AG04449 (cell line): ENCODE data around the gene CHCHD6.

Experiments used
- CTCF ChIA-PET: fragments of 350-600 bp; formaldehyde crosslinking; extraction: SDS; loops from one replicate; lab custom pipeline; 2021; ENCODE audit warnings: antibody characterized with exemption; lab: Yijun Ruan, JAX
- POLR2A ChIA-PET: fragments of 400-600, 350-600 bp; formaldehyde crosslinking; extraction: SDS; loops from one replicate; lab custom pipeline; 2020; ENCODE audit warnings: antibody characterized with exemption, inconsistent platforms; lab: Yijun Ruan, JAX
- DNase-seq: peaks from one replicate; pipeline ENCODE4 v3.0.0-alpha.2; 2010; ENCODE audit warnings: low read depth, low spot score
- H3K4me3 ChIP-seq: 2 replicates; pipeline ENCODE4 v1.5.1; 2011; ENCODE audit warnings: low read depth, mild to moderate bottlenecking, control low read depth, low read length
- TF ChIP-seq, protein P1 (sequence below): IDR thresholded peaks from one replicate; pipeline ENCODE4 v1.5.1; 2011; ENCODE audit warnings: mild to moderate bottlenecking, moderate library complexity, low read length, control low read depth, inconsistent platforms; ENCODE audit not compliant: insufficient read depth; ENCODE audit errors: missing control alignments

The CHCHD6 gene

GRCh38 chr3:126912027-126912422 is 208.0 kb downstream of the CHCHD6 start:
- no peak for DNase-seq
- ChIA-PET CTCF (interaction anchor here (1.1 to 1.5 kb wide), 3 partner anchors 13 to 71 kb away, joined by 3 to 5 read pairs (median 3); partner anchors contain the start of gene PLXNA1), POLR2A (no interaction called here)
- TF ChIP-seq, protein P1, sequence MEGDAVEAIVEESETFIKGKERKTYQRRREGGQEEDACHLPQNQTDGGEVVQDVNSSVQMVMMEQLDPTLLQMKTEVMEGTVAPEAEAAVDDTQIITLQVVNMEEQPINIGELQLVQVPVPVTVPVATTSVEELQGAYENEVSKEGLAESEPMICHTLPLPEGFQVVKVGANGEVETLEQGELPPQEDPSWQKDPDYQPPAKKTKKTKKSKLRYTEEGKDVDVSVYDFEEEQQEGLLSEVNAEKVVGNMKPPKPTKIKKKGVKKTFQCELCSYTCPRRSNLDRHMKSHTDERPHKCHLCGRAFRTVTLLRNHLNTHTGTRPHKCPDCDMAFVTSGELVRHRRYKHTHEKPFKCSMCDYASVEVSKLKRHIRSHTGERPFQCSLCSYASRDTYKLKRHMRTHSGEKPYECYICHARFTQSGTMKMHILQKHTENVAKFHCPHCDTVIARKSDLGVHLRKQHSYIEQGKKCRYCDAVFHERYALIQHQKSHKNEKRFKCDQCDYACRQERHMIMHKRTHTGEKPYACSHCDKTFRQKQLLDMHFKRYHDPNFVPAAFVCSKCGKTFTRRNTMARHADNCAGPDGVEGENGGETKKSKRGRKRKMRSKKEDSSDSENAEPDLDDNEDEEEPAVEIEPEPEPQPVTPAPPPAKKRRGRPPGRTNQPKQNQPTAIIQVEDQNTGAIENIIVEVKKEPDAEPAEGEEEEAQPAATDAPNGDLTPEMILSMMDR, result no peak
- no peak overlapping the region for H3K4me3 ChIP-seq

DNA sequence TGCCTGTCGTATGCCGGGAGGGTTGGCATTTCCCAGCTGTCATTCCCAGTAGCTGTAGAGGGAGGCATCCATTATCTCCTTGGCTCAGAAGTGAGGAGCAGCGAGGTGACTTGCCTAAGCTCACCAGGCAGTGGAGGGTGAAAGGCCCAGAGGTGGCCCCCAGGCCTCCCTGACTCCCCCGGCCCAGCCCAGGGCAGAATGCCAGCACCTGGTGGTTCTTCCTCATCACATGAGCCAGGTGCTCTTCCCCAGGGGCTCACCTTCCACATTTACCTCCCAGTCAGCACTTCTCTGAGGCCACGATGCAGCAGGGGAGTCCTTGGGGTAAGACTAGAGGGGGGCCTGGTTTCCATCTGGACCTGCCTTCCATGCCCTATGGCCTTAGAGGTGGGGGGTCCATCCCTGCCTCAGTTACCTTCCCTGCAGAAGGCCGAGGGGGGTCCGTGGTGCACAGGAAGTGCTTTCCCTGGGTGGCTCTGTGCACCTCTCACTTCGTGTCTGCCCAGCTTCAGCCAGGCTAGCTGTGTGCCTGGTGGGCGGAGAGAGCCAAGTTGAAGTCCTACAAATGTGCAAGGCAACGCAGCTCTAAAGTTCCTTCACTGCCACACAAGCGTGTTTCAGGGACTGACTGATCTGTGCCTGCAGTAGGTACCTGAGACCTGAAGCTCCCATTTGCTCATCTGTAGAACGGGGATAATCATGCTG is 208.6 kb downstream of the CHCHD6 start:
- CTCF ChIA-PET, result interaction anchor here (1.0 to 1.4 kb wide), 3 partner anchors 13 to 31 kb away, joined by 3 read pairs; no protein-coding TSS in a partner anchor
- TF ChIP-seq, protein P1, result no peak
- POLR2A ChIA-PET, result no interaction called here
- H3K4me3 ChIP-seq, result no peak overlapping the region
- DNase-seq, result no peak

GRCh38 chr3:126913524-126913923 is 209.5 kb downstream of the CHCHD6 start:
- ChIA-PET CTCF (interaction anchor here (1.0 kb wide), 2 partner anchors 14 to 161 kb away, joined by 3 read pairs; no protein-coding TSS in a partner anchor), POLR2A (no interaction called here)
- DNase-seq, result no peak
- H3K4me3 ChIP-seq, result no peak overlapping the region
- TF ChIP-seq, protein P1, result no peak

DNA sequence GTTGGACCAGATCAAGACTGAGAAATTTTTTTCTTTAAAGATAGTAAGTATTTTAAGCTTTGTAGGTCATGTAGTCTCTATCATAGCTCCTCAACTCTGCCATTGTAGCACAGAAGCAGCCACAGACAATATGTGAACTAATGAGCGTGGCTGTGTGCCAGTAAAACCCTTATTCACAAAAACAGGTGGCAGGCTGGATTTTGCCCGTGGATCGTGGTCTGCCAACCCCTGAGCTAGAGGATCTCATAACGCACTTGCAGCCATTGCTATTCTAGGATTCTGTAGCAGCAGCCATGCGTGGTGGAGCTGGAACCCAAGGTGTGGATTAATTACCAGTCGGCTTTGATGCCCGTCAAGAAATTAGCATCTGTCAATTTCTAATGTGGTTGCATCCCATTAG is 210.2 kb downstream of the CHCHD6 start:
- CTCF ChIA-PET, result interaction anchor here (1.0 kb wide), 1 partner anchor 161 kb away, joined by 3 read pairs; no protein-coding TSS in a partner anchor

GRCh38 chr3:126915015-126915414 is 211.0 kb downstream of the CHCHD6 start:
- TF ChIP-seq, protein P1, result no peak
- no peak overlapping the region for H3K4me3 ChIP-seq
- CTCF ChIA-PET, result interaction anchor here (1.6 kb wide), 1 partner anchor 13 kb away, joined by 6 read pairs; no protein-coding TSS in a partner anchor
- POLR2A ChIA-PET, result no interaction called here
- DNase-seq, result no peak

More for the DNA sequence above, 210.2 kb downstream of the CHCHD6 start:
- no peak for DNase-seq
- H3K4me3 ChIP-seq, result no peak overlapping the region
- TF ChIP-seq, protein P1, result no peak
- POLR2A ChIA-PET, result no interaction called here

DNA sequence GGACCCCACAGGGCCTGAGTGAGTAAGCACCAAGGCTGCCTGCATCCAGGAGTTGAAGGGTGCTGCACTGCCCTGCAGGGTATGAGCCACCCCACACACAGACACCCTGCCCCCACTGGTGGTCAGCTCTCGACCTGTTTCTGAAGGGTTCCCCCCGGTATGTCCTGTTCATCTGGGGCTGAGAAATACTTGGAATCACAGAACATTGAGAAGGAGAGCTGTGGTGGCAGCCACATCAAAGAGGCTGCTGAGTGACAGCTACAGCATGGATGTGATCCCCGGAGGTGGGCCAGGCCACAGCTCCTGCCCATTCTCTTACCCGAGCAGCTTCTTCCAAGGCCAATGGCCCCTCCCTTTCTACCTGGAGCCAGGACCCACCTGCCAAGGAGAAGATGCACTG is 212.5 kb downstream of the CHCHD6 start:
- no peak overlapping the region for H3K4me3 ChIP-seq
- DNase-seq, result no peak
- CTCF ChIA-PET, result interaction anchor here (1.6 kb wide), 1 partner anchor 11 kb away, joined by 6 read pairs; no protein-coding TSS in a partner anchor
- TF ChIP-seq, protein P1, result no peak
- POLR2A ChIA-PET, result interaction anchor here (0.7 kb wide), 1 partner anchor 97 kb away, joined by 3 read pairs; no protein-coding TSS in a partner anchor
